Measurements from ENCODE around the gene CPED1.

DNA sequence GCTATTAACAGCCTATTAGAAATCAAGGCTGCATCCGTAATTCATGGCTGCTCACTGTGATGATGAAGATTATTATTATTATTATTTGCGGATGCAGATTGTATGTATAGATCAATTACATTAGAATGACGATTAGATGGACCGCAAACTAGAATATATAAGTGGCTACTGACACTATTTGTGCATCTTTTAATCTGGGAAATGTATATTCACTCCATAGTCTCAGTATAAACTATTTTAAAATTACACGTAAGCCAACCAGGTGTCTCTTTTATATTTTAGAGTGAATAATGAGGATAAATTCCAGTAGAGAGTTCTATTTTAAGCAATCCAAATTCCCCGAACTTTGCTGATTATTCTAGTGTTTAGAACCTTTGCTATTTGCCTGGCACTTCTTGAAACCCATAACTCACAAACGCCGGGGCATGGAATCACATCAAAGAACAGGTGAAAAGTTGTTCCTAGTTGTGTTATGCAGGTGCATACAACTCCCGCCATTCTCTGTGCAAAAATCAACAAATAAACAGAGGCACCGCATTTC lies 38.4 kb upstream of the CPED1 start:
- TF ChIP-seq, protein P1, sequence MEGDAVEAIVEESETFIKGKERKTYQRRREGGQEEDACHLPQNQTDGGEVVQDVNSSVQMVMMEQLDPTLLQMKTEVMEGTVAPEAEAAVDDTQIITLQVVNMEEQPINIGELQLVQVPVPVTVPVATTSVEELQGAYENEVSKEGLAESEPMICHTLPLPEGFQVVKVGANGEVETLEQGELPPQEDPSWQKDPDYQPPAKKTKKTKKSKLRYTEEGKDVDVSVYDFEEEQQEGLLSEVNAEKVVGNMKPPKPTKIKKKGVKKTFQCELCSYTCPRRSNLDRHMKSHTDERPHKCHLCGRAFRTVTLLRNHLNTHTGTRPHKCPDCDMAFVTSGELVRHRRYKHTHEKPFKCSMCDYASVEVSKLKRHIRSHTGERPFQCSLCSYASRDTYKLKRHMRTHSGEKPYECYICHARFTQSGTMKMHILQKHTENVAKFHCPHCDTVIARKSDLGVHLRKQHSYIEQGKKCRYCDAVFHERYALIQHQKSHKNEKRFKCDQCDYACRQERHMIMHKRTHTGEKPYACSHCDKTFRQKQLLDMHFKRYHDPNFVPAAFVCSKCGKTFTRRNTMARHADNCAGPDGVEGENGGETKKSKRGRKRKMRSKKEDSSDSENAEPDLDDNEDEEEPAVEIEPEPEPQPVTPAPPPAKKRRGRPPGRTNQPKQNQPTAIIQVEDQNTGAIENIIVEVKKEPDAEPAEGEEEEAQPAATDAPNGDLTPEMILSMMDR (IDR thresholded peaks at IDR 0.05; ENCODE audit: low read length), result no peak
- TF ChIP-seq EZH2phosphoT487 (IDR thresholded peaks at IDR 0.05; ENCODE audit: low read length), result no peak
